H1 (cell line): ENCODE data around the gene SMR3A. TPM values are rescaled to one million over a fixed set of nuclear protein-coding genes. Genes with fewer than 3 reads are reported as not detected.

Experiments used
- CTCF ChIA-PET: fragments of 300-600 bp; sonication (Branson Sonifier 250); formaldehyde crosslinking; loops from one replicate; lab custom pipeline; 2021; ENCODE audit not compliant: partially characterized antibody; lab: Charles Lee
- POLR2A ChIA-PET: fragments of 300-600 bp; sonication (Branson Sonifier 250); formaldehyde crosslinking; loops from one replicate; lab custom pipeline; 2021; ENCODE audit warnings: inconsistent platforms; ENCODE audit not compliant: partially characterized antibody; lab: Charles Lee
- DNase-seq, 2 experiments: peaks; one replicate each; pipeline versions ENCODE4 v3.0.0 to v3.0.0-alpha.2; 2010 to 2022; ENCODE audit warnings: low spot score in 2 of 2, low read depth in 1 of 2, mixed read lengths in 1 of 2
- FAIRE-seq: peaks from 2 replicates; lab custom pipeline; 2011; peaks lifted over from hg19 to GRCh38; lab: Jason Lieb, UNC
- H2AFZ ChIP-seq: 2 replicates; pipeline ENCODE4 v1.8.1; 2012; ENCODE audit warnings: low read length, inconsistent platforms
- H2AK5ac ChIP-seq: 2 replicates; pipeline ENCODE4 v1.6.1; 2013; ENCODE audit warnings: low read depth, low read length
- H2BK120ac ChIP-seq: replicated peaks from 2 replicates; pipeline ENCODE3; 2013; ENCODE audit warnings: low read depth, low read length, inconsistent platforms
- H2BK12ac ChIP-seq: 2 replicates; pipeline ENCODE4 v1.6.1; 2013; ENCODE audit warnings: low read depth, low read length
- H2BK15ac ChIP-seq: 2 replicates; pipeline ENCODE4 v1.6.1; 2013; ENCODE audit warnings: low read length
- H2BK20ac ChIP-seq: 2 replicates; pipeline ENCODE4 v1.6.1; 2013; ENCODE audit warnings: low read length
- H2BK5ac ChIP-seq: 2 replicates; pipeline ENCODE4 v1.6.1; 2013; ENCODE audit warnings: low read depth, low read length
- H3K14ac ChIP-seq: 2 replicates; pipeline ENCODE4 v1.6.1; 2013; ENCODE audit warnings: inconsistent platforms; ENCODE audit not compliant: insufficient read length
- H3K18ac ChIP-seq: 2 replicates; pipeline ENCODE4 v1.6.1; 2013; ENCODE audit warnings: low read length; ENCODE audit errors: extremely low read depth
- H3K23ac ChIP-seq: 2 replicates; pipeline ENCODE4 v1.6.1; 2013; ENCODE audit warnings: inconsistent platforms; ENCODE audit not compliant: insufficient read length
- H3K23me2 ChIP-seq: 2 replicates; pipeline ENCODE4 v1.6.1; 2013; ENCODE audit warnings: low read depth, low read length
- H3K27ac ChIP-seq: 2 replicates; pipeline ENCODE4 v1.6.1; 2011; ENCODE audit warnings: low read depth, low read length, inconsistent platforms
- H3K27me3 ChIP-seq, 4 experiments: replicated peaks in 1 of 4; 1 replicate in 1 of 4; 2 replicates in 3 of 4; pipeline versions ENCODE4 v1.6.1 to v1.8.1; 2011 to 2013; ENCODE audit warnings: low read length in 3 of 4, mild to moderate bottlenecking in 3 of 4, inconsistent platforms in 2 of 4, mixed read lengths in 2 of 4, moderate library complexity in 1 of 4; ENCODE audit not compliant: control insufficient read depth in 3 of 4, insufficient read depth in 3 of 4; ENCODE audit errors: extremely low read depth in 1 of 4
- H3K36me3 ChIP-seq, 4 experiments: 2 replicates each; pipeline versions ENCODE4 v1.6.1 to v1.8.1; 2011 to 2013; ENCODE audit warnings: mild to moderate bottlenecking in 4 of 4, low read length in 3 of 4, moderate library complexity in 2 of 4, control low read depth in 1 of 4, inconsistent platforms in 1 of 4; ENCODE audit not compliant: insufficient read depth in 4 of 4, control insufficient read depth in 2 of 4
- H3K4ac ChIP-seq: replicated peaks from 2 replicates; pipeline ENCODE3; 2013; ENCODE audit warnings: low read length, low read depth, mixed read lengths, inconsistent platforms; ENCODE audit not compliant: insufficient read length
- H3K4me1 ChIP-seq, 4 experiments: replicated peaks in 1 of 4; 1 replicate in 1 of 4; 2 replicates in 3 of 4; pipeline versions ENCODE4 v1.6.1 to v1.8.1; 2011 to 2013; ENCODE audit warnings: low read length in 3 of 4, inconsistent platforms in 2 of 4, mixed read lengths in 1 of 4; ENCODE audit not compliant: insufficient read depth in 4 of 4, control insufficient read depth in 3 of 4
- H3K4me2 ChIP-seq, 2 experiments: 2 replicates each; pipeline versions ENCODE4 v1.6.1 to v1.8.1; 2011 to 2013; ENCODE audit warnings: low read depth in 2 of 2, low read length in 2 of 2, control low read depth in 1 of 2, inconsistent platforms in 1 of 2, mild to moderate bottlenecking in 1 of 2; ENCODE audit not compliant: insufficient read depth in 1 of 2
- H3K4me3 ChIP-seq, 4 experiments: fragments of 200-600, 300-600 bp in 1 of 4; sonication (generic), shearing (Covaris generic), sonication (Bioruptor Twin) in 1 of 4; 2 replicates each; pipeline versions ENCODE4 v1.5.1 to v1.8.1; 2011 to 2016; ENCODE audit warnings: low read length in 4 of 4, low read depth in 3 of 4, control low read depth in 2 of 4, inconsistent platforms in 2 of 4, mild to moderate bottlenecking in 2 of 4, mixed read lengths in 1 of 4, moderate library complexity in 1 of 4; ENCODE audit not compliant: insufficient read depth in 2 of 4; ENCODE audit errors: extremely low read depth in 1 of 4
- H3K56ac ChIP-seq: replicated peaks from 2 replicates; pipeline ENCODE3; 2013; ENCODE audit warnings: low read depth, mild to moderate bottlenecking, mixed read lengths, low read length, inconsistent platforms; ENCODE audit not compliant: insufficient read length
- H3K79me1 ChIP-seq: 2 replicates; pipeline ENCODE4 v1.6.1; 2013; ENCODE audit warnings: low read depth, low read length, control low read depth
- H3K79me2 ChIP-seq, 2 experiments: 2 replicates each; pipeline versions ENCODE4 v1.6.1 to v1.8.1; 2012 to 2013; ENCODE audit warnings: low read length in 2 of 2, mild to moderate bottlenecking in 2 of 2, inconsistent platforms in 1 of 2; ENCODE audit not compliant: insufficient read depth in 2 of 2, control insufficient read depth in 1 of 2
- H3K9ac ChIP-seq, 4 experiments: replicated peaks in 1 of 4; 1 replicate in 1 of 4; 2 replicates in 3 of 4; pipeline versions ENCODE4 v1.6.1 to v1.8.1; 2011 to 2013; ENCODE audit warnings: low read depth in 3 of 4, low read length in 3 of 4, control low read depth in 2 of 4, mild to moderate bottlenecking in 2 of 4, moderate library complexity in 2 of 4, inconsistent platforms in 1 of 4; ENCODE audit errors: extremely low read depth in 1 of 4
- H3K9me3 ChIP-seq, 2 experiments: 2 replicates each; pipeline versions ENCODE4 v1.6.1 to v1.8.1; 2012 to 2013; ENCODE audit warnings: mild to moderate bottlenecking in 2 of 2, moderate library complexity in 2 of 2, control low read depth in 1 of 2, inconsistent platforms in 1 of 2, low read depth in 1 of 2, low read length in 1 of 2, mixed read lengths in 1 of 2; ENCODE audit not compliant: insufficient read depth in 2 of 2
- H4K20me1 ChIP-seq, 2 experiments: replicated peaks in 1 of 2; 2 replicates each; pipeline versions ENCODE3 to v1.8.1; 2011 to 2013; ENCODE audit warnings: inconsistent platforms in 2 of 2, low read length in 2 of 2, mild to moderate bottlenecking in 1 of 2; ENCODE audit not compliant: insufficient read depth in 2 of 2, control insufficient read depth in 1 of 2
- H4K5ac ChIP-seq: 2 replicates; pipeline ENCODE4 v1.6.1; 2013; ENCODE audit warnings: low read length, low read depth, mixed read lengths, inconsistent platforms; ENCODE audit not compliant: insufficient read length
- H4K8ac ChIP-seq: 2 replicates; pipeline ENCODE4 v1.8.0; 2013; ENCODE audit warnings: mild to moderate bottlenecking, moderate library complexity, low read length, inconsistent platforms; ENCODE audit not compliant: insufficient read depth; ENCODE audit errors: extremely low read depth
- H4K91ac ChIP-seq: replicated peaks from 2 replicates; pipeline ENCODE3; 2013; ENCODE audit warnings: low read length, mixed read lengths, inconsistent platforms; ENCODE audit not compliant: insufficient read length
- BRCA1 ChIP-seq: IDR thresholded peaks from 2 replicates; pipeline ENCODE4 v1.6.1; 2012; ENCODE audit warnings: low read depth, low read length, improper control_type of control experiment
- EGR1 ChIP-seq: IDR thresholded peaks from 2 replicates; pipeline ENCODE4 v1.6.1; 2011; ENCODE audit warnings: low read depth, low read length, borderline replicate concordance
- HDAC2 ChIP-seq, 2 experiments: fragments of 300-600 bp in 1 of 2; sonication (generic) in 1 of 2; IDR thresholded peaks; 2 replicates each; pipeline ENCODE4 v1.6.1; 2011 to 2012; ENCODE audit warnings: low read depth in 2 of 2, low read length in 2 of 2, mild to moderate bottlenecking in 2 of 2, moderate library complexity in 2 of 2, borderline replicate concordance in 1 of 2, inconsistent platforms in 1 of 2
- JUND ChIP-seq: IDR thresholded peaks from 2 replicates; pipeline ENCODE4 v1.6.1; 2011; ENCODE audit warnings: mild to moderate bottlenecking, improper control_type of control experiment, low read length
- KDM5A ChIP-seq: fragments of 200-600 bp; IDR thresholded peaks from 2 replicates; pipeline ENCODE4 v1.7.1; 2012; ENCODE audit warnings: mild to moderate bottlenecking, low read length, inconsistent platforms, mixed read lengths
- MAFK ChIP-seq: IDR thresholded peaks from 2 replicates; pipeline ENCODE4 v1.6.1; 2012; ENCODE audit warnings: low read depth, mild to moderate bottlenecking, improper control_type of control experiment, low read length
- POLR2A ChIP-seq, 2 experiments: IDR thresholded peaks; 1 replicate in 1 of 2; 2 replicates in 1 of 2; pipeline ENCODE4 v1.6.1; 2011; ENCODE audit warnings: low read depth in 2 of 2, low read length in 2 of 2, mild to moderate bottlenecking in 2 of 2; ENCODE audit errors: control extremely low read depth in 1 of 2
- SAP30 ChIP-seq: fragments of 300-600 bp; sonication (generic); IDR thresholded peaks from 2 replicates; pipeline ENCODE4 v1.7.1; 2012; ENCODE audit warnings: low read length, moderate library complexity, mild to moderate bottlenecking, inconsistent platforms; ENCODE audit not compliant: insufficient read depth, insufficient replicate concordance
- SIX5 ChIP-seq: IDR thresholded peaks from 2 replicates; pipeline ENCODE4 v1.6.1; 2011; ENCODE audit warnings: mild to moderate bottlenecking, low read depth, low read length
- SP2 ChIP-seq: IDR thresholded peaks from 2 replicates; pipeline ENCODE4 v1.6.1; 2012; ENCODE audit warnings: mild to moderate bottlenecking, low read length, inconsistent platforms
- SP4 ChIP-seq: IDR thresholded peaks from 2 replicates; pipeline ENCODE4 v1.6.1; 2012; ENCODE audit warnings: low read length, inconsistent platforms
- TAF7 ChIP-seq: optimal IDR thresholded peaks from 2 replicates; pipeline ENCODE3; 2011; ENCODE audit warnings: low read depth, mild to moderate bottlenecking, inconsistent platforms, low read length, moderate library complexity, borderline replicate concordance
- WGBS, 2 experiments: shearing (Covaris generic) in 1 of 2; methylation state at CpG; one replicate each; pipeline versions ENCODE4 v1.1.6 to v1.1.7; 2013 to 2015; ENCODE audit warnings: low lambda C conversion rate in 2 of 2, mixed read lengths in 2 of 2, inconsistent platforms in 1 of 2, low coverage in 1 of 2, missing lambda C conversion rate in 1 of 2; ENCODE audit not compliant: insufficient replicate concordance in 2 of 2, insufficient coverage in 1 of 2, insufficient read length in 1 of 2; ENCODE audit errors: extremely low coverage in 1 of 2, missing lambda C conversion rate in 1 of 2; 5-methylcytosine and 5-hydroxymethylcytosine counted together
- polyA plus RNA-seq, 7 experiments: library from polyadenylated mRNA; depleted of rRNA in 3 of 7; stranded (reverse) in 5 of 7; unstranded in 2 of 7; fragments of >200 nt in 5 of 7; fragments of 200-250 nt in 2 of 7; gene quantifications; 1 replicate in 5 of 7; 2 replicates in 1 of 7; 4 replicates in 1 of 7; pipeline versions ENCODE4 v1.2.1 to v1.2.3, GENCODE V29; 2011 to 2013; ENCODE audit warnings: missing spikeins in 2 of 7, mixed read lengths in 2 of 7
- total RNA-seq: library from RNA; stranded (reverse); fragmentation: NEBNext Ultra II Directional; extraction: Animal tissue kit (Norgen Biotek cat#: 25700); gene quantifications from 2 replicates; pipeline ENCODE4 v1.2.1, GENCODE V29; 2021

Gene SMR3A
- total and polyA plus RNA-seq, 2 of the 8 experiments (the other 6 are each of a cell fraction or from before 2014, with no cell fraction given), result not detected

GRCh38 chr4:70359115-70359661 is 1.4 kb upstream of the SMR3A start:
- H3K23me2 ChIP-seq, result no peaks in the 10 kb centered on the region; the same call in 1 of the 2 replicates
- WGBS, 2 experiments, result 87% methylated on average over 3 of the region's 3 CpGs; no CpG with 5 or more reads in 1 of the 2 experiments
- no peak overlapping the region for H3K4me3 ChIP-seq
- no peaks in the 10 kb centered on the region for H3K4me1 ChIP-seq
- H4K91ac ChIP-seq, result no peak overlapping the region
- no peaks in the 10 kb centered on the region for H3K27me3 ChIP-seq
- no peak overlapping the region for H2AFZ ChIP-seq
- ChIA-PET CTCF (interaction anchor here (0.7 kb wide), 1 partner anchor 33 kb away, joined by 3 read pairs; no protein-coding TSS in a partner anchor), POLR2A (no interaction called here)
- no peak overlapping the region for H2BK20ac ChIP-seq
- H2BK120ac ChIP-seq, result no peak overlapping the region
- no peak overlapping the region for H3K27ac ChIP-seq
- H4K5ac ChIP-seq, result no peak overlapping the region
- no peak overlapping the region for H3K18ac ChIP-seq
- no peak overlapping the region for H4K8ac ChIP-seq
- H4K20me1 ChIP-seq, result no peaks in the 10 kb centered on the region
- H2AK5ac ChIP-seq, result no peak overlapping the region
- H3K4ac ChIP-seq, result no peak overlapping the region
- no peaks in the 10 kb centered on the region for H3K36me3 ChIP-seq
- no peak overlapping the region for H3K56ac ChIP-seq
- H3K79me1 ChIP-seq, result no peaks in the 10 kb centered on the region
- TF ChIP-seq SAP30, result no peak
- no peak for TF ChIP-seq TAF7
- no peak for TF ChIP-seq HDAC2 (IDR thresholded peaks at IDR 0.05; ENCODE audit: borderline replicate concordance in 1 of 2, low read depth in 2 of 2, low read length in 2 of 2)
- TF ChIP-seq EGR1, result no peak
- no peak for TF ChIP-seq KDM5A
- no peak for TF ChIP-seq SIX5
- TF ChIP-seq SP4, result no peak
- TF ChIP-seq SP2, result no peak
- TF ChIP-seq POLR2A (IDR thresholded peaks at IDR 0.05; ENCODE audit: control extremely low read depth in 1 of 2, low read depth in 2 of 2, low read length in 2 of 2), result no peak
- TF ChIP-seq BRCA1, result no peak
- TF ChIP-seq JUND, result no peak
- no peak for TF ChIP-seq MAFK
- no peak overlapping the region for H3K14ac ChIP-seq
- no peak overlapping the region for H2BK15ac ChIP-seq
- H3K79me2 ChIP-seq, result no peaks in the 10 kb centered on the region
- no peak overlapping the region for H3K9ac ChIP-seq
- DNase-seq, result no peak
- no peak overlapping the region for H3K23ac ChIP-seq
- H3K4me2 ChIP-seq, result no peak overlapping the region
- no peaks in the 10 kb centered on the region for H3K9me3 ChIP-seq
- no peak for FAIRE-seq
- H2BK5ac ChIP-seq, result no peak overlapping the region
- no peak overlapping the region for H2BK12ac ChIP-seq
